ENCODE data around the gene BGN.

Gene BGN

DNA sequence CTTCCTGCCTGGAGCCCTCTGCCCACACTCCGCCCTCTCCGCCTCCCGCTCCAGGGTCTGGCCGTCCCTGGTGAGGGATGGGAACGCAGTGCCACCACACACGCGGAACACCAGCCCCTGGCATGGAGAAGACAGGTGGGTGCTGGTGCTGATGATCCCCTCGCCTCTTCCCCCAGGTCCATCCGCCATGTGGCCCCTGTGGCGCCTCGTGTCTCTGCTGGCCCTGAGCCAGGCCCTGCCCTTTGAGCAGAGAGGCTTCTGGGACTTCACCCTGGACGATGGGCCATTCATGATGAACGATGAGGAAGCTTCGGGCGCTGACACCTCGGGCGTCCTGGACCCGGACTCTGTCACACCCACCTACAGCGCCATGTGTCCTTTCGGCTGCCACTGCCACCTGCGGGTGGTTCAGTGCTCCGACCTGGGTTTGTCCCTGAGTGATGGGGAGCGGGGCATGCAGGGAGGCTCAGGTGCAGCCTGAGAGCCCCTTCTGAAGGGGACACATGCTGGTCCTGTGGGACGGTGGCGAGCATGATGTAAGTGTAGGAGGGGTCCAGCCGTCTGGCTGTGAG is 9.8 kb downstream of the BGN start:
- DNase-seq (ENCODE audit: low read depth): no peak

DNA sequence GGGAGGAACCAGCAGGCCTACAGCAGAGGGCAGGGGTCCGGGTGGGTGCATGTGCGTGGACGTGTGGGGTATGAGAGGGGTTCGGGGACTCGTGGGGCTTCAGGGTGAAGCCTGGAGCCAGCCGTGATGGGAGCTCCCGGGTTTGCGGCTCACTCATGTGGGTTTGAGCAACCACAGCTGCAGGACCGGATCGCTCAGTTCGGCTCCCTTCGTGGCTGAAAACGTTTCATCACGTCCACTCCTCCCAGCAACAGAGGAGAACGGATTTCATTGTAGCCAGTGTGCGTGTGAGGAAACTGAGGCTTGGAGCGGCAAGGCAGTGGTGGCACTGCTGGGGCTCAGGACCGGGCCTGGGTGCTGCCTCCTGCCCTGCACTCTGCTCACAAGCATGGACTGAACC is 10.6 kb downstream of the BGN start:
- no peak for DNase-seq (ENCODE audit: low read depth)

DNA sequence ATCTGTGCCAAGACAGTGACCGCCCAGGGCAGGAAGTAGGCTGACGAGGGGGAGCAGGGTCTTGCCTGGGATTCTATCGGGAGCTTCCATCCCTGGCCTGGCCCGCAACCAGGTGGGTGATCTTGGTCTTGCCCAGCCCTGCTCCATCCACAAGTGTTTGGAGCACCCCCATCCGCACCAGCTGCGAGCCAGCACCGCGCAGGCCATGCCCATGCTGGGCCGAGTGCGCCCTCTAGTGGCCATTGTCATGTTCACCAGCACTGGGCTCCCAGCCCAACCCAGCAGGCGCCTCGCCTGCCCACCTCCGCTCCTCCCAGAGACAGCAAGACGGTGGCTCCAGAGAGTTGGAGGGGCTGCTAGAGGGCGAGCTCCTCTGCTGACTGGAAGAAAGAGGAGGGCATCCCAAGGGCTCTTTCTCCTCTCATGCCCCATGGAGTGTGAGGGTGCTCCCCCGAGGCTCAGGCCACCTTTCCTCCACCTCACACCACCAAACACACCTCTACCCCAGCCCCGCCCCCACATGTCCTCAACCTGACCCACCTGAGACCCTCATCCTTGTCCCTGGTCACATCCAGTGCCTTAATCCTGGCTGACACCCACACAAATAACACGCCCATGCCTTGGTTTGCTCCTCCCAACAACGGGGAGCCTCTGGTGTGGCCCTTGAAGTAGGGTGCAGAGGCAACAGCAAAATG is 12.9 kb downstream of the BGN start:
- peak; percentile 76 for DNase-seq (ENCODE audit: low read depth)

DNA sequence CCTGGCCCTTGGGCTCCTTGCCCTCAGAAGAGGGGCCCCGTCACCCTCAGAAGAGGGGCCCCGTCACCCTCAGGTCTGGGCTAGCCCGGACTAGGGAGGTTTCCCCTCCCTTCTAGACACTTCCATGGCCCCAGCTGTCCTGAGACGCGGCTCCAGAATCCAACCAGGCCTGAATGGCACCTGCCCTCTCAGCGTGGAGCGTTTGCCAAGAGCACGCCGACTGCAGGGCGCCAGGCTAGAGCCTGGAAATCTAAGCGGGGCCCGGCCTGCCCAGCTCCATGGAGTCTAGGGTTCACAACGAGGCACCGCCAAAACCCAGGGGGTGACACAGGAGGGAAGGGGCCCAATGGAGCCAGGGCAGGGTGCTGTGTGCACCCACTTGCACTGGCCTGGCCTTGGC is 14.8 kb downstream of the BGN start:
- DNase-seq (ENCODE audit: low read depth): no peak

DNA sequence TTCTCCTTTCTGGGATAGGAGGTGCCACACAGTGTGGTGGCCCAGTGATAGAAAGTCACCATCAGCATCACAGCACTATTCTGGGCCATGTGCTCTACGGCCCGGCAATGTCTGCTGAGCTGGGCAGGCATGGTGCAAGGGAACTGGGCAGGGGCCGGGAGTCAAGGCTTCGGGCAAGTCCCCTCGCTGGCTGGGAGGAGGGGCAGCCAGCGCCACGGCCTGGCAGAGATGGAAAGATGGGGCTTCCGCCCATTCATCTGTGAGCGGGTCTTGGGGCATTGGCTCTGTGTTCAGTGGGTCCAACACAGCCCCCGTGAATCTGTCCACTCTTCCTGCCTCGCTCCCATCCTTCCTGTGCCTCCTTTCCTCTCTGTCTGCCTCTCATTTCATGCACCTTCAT is 15.6 kb downstream of the BGN start:
- DNase-seq (ENCODE audit: low read depth): no peak

DNA sequence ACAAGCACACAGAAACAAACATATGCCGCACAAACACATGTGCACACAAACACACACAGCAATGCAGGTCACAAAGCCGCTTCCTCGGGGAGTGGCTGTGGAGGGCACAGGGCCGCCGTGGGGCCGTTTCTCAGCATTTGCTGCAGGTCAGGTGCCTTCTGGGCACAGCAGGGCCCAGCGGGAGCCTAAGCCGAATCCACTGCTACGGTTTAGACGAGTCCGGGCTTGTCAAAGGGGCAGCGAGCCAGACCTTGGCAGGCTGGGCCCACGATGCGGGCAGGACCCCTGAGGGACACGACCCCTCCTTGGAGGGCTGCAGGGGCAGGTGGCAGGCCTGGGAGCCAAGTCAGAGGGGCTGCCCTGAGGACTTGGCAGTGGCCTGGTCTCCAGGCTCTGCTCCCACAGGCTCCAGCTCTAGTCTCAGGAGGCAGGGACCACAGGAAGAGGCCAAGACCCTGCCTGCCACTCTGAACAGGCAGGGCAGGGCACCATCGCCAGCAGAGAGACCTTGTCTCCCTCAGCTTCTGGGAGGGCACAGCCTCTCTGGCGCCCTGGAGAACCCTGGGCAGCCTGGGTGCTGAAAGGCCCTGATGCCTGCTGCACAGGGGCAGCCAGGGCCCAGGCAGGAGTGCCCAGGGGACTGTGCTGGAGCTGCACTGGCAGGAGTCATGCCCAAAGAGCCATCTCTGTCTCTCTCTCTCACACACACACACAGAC is 17.2 kb downstream of the BGN start:
- DNase-seq (ENCODE audit: low read depth): no peak

DNA sequence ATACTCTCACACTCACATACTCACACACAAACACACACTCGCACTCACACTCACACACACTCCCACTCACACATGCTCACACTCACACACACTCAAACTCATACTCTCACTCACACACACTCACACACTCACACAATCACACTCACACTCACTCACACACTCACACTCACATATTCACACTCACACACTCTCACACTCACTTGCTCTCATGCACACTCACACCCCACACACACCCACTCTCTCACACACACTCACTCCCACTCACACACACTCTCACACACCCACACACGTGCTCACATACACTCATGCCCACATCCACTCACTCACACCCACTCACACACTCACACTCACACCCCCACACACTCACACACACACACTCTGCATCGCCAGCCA is 17.7 kb downstream of the BGN start:
- no peak for DNase-seq (ENCODE audit: low read depth)

DNA sequence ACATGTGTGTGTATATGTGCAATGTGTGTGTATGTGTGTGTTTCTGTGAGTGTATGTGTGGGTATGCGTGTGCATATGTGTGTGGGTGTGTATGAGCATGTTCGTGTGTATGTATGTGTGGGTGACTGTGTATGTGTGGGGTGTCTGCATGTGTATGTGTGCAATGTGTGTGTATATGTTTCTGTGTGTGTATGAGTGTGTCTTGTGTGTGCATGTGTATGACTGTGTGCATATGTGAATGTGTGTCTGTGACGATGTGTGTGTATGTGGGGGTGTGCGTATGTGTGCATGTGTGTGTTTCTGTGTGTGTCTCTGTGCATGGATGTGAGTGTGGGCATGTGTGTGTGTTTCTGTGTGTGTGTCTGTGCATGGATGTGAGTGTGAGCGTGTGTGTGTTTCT is 18.5 kb downstream of the BGN start:
- no peak for DNase-seq (ENCODE audit: low read depth)

DNA sequence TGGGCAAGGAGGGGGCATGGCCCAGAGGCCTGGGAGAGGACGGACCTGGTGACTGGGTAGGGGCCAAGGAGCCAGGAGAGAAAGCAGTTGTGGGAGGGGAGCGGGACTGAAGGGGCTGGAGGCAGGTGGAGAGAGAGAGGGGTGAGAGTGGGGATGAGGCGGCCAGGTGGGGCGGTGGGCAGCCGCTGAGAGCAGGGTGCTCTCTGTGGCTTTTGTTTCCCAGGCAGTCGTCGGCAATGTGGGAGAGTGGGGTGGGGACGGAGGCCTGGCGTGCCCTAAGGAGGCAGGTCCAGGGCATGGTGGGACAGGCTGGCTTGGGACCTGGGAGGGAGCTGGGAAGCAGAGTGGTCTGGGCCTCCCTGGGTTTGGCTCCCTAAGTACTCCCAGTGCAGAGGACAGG is 19.5 kb downstream of the BGN start:
- DNase-seq (ENCODE audit: low read depth): no peak

DNA sequence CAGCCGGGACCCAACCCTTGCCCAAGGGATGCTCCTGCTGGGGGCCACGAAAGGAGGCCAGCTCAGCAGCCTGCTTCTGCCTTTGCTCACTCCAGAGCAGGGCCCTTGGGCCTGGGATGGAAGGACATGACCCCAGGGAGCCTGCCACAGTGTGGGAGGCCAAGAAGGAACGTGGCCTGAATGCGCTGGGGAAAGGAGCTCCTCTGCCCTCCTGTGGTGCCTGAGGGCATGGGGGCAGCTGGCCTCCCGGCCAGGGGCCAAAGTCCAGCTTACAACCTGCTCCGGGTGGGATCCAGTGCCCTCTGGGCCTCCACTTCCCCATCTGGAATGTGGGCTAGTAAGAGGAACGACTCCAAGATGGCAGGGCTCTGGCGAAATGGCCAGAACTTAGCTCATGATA is 20.7 kb downstream of the BGN start:
- DNase-seq (ENCODE audit: low read depth): no peak

DNA sequence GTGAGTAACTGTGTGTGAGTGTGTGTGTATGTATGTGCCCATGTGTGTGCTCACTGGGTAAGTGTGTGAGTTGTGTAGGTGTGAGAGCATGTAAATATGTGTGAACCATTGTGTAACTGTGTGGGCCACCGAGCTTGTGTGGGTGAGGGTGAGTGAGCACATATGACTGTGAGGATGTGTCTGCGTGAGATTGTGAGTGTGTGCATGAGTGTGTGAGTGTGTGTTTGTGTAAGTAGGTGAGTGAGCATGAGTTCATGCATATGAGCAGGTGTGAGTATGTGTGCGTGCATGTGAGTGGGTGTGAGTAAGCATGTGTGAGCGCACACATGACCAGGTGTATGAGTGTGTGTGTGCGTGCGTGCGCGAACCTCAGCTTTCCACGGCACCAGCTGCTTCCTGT is 21.3 kb downstream of the BGN start:
- DNase-seq (ENCODE audit: low read depth): no peak

DNA sequence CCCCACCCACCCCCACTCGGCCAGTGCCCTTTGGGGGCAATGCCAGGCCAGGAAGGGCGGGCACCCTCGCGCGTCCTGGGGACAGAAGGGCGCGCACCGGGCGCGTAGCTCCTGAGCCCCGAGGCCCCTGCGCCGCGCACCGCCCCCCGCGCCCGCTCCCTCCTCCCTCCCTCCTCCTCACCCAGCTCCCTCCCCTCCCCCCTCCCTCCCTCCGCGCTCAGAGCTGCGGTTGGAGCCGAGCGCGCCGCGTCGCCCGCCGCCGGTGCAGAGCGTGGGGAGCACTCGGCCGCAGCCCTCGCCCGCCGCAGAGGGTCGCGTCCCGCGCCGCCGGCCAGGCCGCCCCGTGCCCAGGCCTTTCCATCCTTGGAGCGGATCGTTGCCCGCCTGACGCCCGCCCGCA is 22.6 kb downstream of the BGN start, which contains the start of gene ATP2B3:
ATP2B3 (plus strand) TSS at position 220 of the 400 bp plus-strand sequence. CDS start 18,606 bp downstream, outside the sequence.
- DNase-seq (ENCODE audit: low read depth): no peak

DNA sequence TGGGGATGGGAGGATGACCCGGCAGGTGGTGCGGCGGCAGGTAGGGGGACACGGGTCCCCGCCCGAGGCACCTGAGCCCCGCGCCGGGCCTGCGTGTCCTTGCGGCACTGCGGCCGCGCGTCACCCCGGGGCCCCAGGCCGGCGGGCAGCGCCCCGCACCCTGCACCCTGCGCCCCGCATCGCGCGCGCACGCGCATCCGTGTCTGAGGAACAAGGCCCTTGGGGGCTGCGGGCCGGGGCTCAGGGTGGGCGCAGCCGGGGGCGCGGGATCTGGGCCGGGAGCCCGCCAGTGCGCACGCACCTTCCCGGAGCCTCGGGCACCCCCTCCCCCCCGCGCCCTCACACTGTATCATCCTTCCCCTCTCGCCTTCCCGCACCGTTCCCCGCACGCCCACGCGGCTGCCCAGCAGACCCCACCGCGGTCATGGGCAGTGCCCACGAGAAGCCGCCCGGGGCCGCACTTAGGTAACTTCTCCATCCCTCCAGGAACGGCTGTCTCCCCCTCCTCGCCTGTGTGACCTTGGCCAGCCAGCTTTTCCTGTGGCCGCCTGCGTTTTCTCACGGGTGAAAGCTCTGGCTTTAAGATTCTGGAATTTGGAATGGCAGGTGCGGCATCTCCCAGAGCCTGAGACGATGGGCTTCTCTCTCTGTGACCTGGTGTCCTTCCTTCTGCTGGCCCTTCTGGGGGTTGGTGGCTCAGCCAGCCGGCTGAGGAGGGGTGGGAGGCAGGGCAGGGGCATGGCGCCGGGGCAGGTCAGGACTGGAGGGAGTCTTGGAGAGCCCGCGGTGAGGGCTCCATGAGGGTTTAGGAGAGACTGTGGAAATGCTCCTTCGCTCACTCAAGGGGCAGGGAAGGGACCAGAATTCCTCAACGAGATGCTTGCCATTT is 23.4 kb downstream of the BGN start:
- DNase-seq (ENCODE audit: low read depth): no peak

DNA sequence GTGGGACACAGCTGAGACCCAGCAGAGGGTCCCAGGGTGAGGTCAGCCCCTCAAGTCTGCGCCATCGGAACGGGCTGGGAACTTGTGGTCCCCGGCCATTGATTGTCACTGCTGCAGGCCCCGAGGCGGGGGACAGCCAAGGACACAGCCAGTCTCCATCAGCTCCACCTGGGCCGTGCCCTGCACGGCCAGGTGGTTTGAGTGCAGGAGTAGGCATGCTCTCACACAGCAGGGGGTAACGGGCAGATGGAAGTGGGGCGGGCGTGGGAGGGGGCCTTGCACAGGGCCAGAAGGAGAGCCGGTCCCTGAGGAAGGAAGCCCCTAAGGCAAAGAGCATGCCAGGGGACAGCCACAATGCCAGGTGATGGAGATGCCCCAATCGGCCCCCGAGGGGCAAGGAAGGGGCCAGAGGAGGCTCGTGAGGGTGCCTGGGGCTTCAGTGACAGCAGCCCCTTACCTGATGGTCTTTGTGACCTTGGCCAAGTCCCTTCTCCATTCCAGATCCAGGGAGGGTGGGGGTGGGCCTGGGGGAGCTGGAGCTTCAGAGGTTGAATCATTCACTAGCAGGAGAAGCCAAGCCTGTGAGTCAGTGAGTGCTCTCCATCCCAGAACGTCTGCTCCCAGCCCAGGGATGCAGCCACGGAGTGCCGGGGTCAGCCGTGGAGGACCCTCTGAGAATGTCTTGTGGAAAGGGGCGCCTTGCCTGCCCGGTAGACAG is 24.9 kb downstream of the BGN start:
- DNase-seq (ENCODE audit: low read depth): no peak

DNA sequence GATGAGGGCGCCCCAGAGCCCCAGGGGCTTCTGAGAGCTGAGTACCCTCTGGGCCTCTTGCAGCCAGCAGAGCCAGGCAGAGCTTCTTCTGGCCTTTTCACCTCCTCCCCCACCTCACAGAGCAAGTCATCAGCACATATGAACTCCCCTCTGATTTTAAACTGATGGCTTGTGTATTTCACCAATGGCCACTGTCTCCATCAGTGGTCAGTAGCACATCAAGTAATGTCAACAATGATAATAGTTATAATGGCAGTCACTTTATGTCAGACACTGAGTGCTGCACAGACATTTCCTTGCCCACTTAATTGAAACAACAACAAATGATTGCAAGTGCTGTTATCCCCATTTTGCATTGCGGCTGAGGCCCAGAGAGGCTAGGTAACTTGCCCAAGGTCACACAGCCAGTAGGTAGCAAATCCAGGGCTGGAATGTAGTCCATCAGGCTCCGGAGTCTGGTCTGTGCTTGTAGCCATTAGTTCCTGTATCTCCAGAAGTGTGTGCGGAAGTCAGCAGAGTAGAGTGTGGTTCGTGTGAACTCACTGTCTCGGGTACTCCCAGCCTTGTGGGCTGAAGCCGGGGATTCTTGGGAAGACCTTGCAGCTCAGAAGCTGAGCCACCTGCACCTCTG is 25.6 kb downstream of the BGN start:
- no peak for DNase-seq (ENCODE audit: low read depth)

DNA sequence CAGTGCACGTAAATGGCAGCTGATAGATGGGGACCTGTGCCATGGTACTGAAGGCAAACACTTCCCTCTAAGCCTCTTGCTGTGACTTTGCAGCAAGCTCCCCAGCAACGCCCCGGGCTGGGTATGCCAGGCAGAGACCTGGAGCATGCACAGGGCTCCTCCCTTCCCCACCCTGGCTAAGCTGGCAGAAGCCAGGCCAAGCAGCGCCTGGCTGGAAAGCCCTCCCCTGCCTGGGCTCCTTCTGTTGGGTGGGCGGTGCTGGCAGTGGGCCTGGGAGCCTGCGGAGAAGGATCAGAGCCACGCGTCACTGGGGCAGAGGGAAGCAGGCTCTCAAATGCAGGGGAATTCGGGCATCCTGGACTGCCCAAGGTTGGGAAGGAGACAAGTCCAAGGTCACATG is 26.3 kb downstream of the BGN start:
- DNase-seq (ENCODE audit: low read depth): no peak

DNA sequence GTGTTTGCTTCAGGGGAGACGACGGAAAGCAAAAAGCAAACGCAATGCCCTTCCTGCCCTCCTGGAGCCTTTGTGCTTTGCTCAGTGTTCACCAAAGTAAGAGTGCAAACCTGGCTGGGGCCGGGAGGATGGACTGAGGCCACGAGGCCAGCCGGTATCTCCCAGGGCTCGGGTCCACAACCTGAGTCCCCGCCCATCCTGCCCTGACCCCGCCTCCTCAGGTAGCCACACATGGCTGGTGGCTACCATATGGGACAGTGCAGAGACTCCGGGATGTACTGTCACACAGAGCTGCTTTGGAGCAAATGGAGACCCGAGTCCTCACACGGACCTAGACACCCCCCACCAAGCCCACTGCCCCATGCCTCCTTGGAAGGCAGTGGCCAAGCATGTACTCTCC is 27.5 kb downstream of the BGN start:
- DNase-seq (ENCODE audit: low read depth): no peak

DNA sequence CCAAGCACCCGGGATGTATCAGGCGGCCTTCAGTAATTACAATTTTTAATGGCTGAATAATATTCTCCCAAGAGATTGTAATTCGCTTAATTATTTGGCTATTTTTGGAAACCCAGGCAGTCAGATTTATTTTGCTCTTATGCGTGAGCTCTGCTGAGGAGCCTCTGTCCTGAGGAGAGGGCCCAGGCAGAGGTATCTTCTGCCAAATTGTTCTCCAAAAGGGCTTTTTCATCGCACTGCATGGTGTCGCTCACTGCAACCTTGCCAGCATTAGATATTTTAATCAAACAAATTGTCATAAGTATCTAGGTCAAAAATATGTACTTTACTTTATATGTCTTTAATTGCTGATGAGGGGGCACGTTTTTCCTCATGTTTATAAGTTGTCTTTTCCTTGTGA is 28.5 kb downstream of the BGN start:
- no peak for DNase-seq (ENCODE audit: low read depth)

DNA sequence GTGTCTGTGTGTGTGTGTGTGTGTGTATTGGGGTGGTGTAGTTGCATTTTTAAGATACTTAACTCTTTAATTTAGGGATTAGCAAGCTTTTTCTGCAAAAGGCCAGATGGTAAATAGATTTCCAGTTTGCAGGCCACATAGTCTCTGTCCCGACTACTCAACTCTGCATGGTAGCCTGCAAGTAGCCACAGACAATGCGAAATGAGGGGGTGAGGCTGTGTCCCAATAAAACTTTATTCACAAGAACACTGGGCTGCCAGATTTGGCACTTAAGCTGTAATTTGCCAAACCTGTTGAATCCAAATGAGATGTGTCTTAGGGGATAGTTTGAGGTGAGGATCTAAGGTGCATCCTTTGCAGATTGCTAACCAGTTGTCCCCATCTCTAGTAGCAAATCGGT is 29.5 kb downstream of the BGN start:
- DNase-seq (ENCODE audit: low read depth): no peak

DNA sequence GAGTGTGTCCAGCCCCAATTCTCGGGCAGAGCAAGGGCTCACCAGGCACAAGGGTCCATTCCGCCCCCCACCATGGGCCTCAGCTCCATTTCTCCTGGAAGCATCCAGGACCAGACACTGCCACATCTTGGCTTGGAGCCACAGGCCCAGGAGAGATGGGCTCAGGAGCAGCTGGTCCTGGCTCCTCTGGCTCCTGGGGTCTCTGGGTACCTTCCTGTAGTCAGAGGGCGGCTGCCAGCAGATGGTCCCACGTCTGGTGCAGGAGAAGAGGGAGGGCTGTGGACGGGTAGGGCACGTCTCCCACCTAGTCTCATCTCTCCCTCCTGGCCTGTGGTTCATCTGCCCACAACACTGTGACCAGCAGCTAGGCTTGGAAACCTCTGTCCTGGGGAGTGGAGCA is 30.7 kb downstream of the BGN start:
- no peak for DNase-seq (ENCODE audit: low read depth)

DNA sequence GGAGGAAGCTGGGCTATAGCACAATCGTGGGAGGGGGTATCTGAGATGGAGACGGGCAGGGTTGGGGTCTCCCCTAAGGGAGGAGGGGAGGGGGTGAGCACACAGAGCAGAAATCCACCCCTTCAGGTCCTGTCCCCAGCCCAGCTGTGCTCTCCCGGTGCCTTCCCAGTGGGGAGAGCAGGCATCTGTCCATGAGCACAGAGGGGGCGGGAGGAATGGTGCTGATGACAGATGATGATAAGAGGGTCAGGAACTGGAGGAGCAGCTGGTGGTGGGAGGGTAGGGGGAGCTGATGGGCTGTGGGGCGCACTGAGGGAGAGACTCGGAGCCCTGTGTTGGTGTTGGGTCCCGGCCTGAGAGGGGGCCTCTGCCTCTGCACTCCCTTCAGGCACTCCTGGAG is 31.3 kb downstream of the BGN start:
- no peak for DNase-seq (ENCODE audit: low read depth)
